HEK293 (cell line): ENCODE results near the gene SLC25A47.
"Not testable (repeated sequence)": the region's sequence is repeated elsewhere in the genome, so short reads cannot be mapped to it uniquely, and the experiment has no call there.

ENCODE experiments used
- MYNN ChIP-seq: fragments of 450-650 bp; formaldehyde crosslinking; IDR thresholded peaks from 2 replicates; pipeline ENCODE4 v1.5.1; 2016; ENCODE audit warnings: missing biosample characterization, missing genetic modification characterization, borderline replicate concordance
- ZNF146 ChIP-seq: fragments of 450-650 bp; formaldehyde crosslinking; IDR thresholded peaks from 2 replicates; pipeline ENCODE4 v1.5.1; 2016; ENCODE audit warnings: missing biosample characterization, missing genetic modification characterization
- ZNF366 ChIP-seq: fragments of 450-650 bp; formaldehyde crosslinking; conservative IDR thresholded peaks from 2 replicates; pipeline ENCODE4 v1.5.1; 2016; ENCODE audit warnings: missing biosample characterization, missing genetic modification characterization
- ZNF530 ChIP-seq: fragments of 450-650 bp; formaldehyde crosslinking; IDR thresholded peaks from 2 replicates; pipeline ENCODE4 v1.5.1; 2016; ENCODE audit warnings: low read depth, missing biosample characterization, missing genetic modification characterization
- ZNF670 ChIP-seq: fragments of 450-650 bp; formaldehyde crosslinking; IDR thresholded peaks from 2 replicates; pipeline ENCODE4 v1.5.1; 2016; ENCODE audit warnings: missing biosample characterization, missing genetic modification characterization, low read depth
- ZNF785 ChIP-seq: fragments of 450-650 bp; formaldehyde crosslinking; IDR thresholded peaks from 2 replicates; pipeline ENCODE4 v1.5.1; 2016; ENCODE audit warnings: missing biosample characterization, missing genetic modification characterization
- ZSCAN5A ChIP-seq: fragments of 450-650 bp; formaldehyde crosslinking; IDR thresholded peaks from 2 replicates; pipeline ENCODE4 v1.5.1; 2016; ENCODE audit warnings: missing biosample characterization, missing genetic modification characterization
- TF ChIP-seq, protein P1 (sequence below): fragments of 450-650 bp; formaldehyde crosslinking; IDR thresholded peaks from 2 replicates; pipeline ENCODE4 v1.5.1; 2016; ENCODE audit warnings: missing biosample characterization, missing genetic modification characterization
- TF ChIP-seq, protein P2 (sequence below): fragments of 450-650 bp; formaldehyde crosslinking; IDR thresholded peaks from 2 replicates; pipeline ENCODE4 v1.5.1; 2016; ENCODE audit warnings: missing biosample characterization, missing genetic modification characterization
- TF ChIP-seq, protein P3 (sequence below): fragments of 450-650 bp; formaldehyde crosslinking; IDR thresholded peaks from 2 replicates; pipeline ENCODE4 v1.5.1; 2016; ENCODE audit warnings: missing biosample characterization, missing genetic modification characterization
- TF ChIP-seq, protein P4 (sequence below): fragments of 450-650 bp; formaldehyde crosslinking; IDR thresholded peaks from 2 replicates; pipeline ENCODE4 v1.5.1; 2017; ENCODE audit warnings: missing biosample characterization, missing genetic modification characterization

- TF ChIP-seq, protein P1, sequence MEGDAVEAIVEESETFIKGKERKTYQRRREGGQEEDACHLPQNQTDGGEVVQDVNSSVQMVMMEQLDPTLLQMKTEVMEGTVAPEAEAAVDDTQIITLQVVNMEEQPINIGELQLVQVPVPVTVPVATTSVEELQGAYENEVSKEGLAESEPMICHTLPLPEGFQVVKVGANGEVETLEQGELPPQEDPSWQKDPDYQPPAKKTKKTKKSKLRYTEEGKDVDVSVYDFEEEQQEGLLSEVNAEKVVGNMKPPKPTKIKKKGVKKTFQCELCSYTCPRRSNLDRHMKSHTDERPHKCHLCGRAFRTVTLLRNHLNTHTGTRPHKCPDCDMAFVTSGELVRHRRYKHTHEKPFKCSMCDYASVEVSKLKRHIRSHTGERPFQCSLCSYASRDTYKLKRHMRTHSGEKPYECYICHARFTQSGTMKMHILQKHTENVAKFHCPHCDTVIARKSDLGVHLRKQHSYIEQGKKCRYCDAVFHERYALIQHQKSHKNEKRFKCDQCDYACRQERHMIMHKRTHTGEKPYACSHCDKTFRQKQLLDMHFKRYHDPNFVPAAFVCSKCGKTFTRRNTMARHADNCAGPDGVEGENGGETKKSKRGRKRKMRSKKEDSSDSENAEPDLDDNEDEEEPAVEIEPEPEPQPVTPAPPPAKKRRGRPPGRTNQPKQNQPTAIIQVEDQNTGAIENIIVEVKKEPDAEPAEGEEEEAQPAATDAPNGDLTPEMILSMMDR = not testable (repeated sequence)
- TF ChIP-seq, protein P2, sequence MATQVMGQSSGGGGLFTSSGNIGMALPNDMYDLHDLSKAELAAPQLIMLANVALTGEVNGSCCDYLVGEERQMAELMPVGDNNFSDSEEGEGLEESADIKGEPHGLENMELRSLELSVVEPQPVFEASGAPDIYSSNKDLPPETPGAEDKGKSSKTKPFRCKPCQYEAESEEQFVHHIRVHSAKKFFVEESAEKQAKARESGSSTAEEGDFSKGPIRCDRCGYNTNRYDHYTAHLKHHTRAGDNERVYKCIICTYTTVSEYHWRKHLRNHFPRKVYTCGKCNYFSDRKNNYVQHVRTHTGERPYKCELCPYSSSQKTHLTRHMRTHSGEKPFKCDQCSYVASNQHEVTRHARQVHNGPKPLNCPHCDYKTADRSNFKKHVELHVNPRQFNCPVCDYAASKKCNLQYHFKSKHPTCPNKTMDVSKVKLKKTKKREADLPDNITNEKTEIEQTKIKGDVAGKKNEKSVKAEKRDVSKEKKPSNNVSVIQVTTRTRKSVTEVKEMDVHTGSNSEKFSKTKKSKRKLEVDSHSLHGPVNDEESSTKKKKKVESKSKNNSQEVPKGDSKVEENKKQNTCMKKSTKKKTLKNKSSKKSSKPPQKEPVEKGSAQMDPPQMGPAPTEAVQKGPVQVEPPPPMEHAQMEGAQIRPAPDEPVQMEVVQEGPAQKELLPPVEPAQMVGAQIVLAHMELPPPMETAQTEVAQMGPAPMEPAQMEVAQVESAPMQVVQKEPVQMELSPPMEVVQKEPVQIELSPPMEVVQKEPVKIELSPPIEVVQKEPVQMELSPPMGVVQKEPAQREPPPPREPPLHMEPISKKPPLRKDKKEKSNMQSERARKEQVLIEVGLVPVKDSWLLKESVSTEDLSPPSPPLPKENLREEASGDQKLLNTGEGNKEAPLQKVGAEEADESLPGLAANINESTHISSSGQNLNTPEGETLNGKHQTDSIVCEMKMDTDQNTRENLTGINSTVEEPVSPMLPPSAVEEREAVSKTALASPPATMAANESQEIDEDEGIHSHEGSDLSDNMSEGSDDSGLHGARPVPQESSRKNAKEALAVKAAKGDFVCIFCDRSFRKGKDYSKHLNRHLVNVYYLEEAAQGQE (tag by site-specific recombination) = not testable (repeated sequence)
- not testable (repeated sequence) for TF ChIP-seq ZNF366; ZNF785 (tag by site-specific recombination); MYNN; ZNF670 (tag by site-specific recombination); ZNF530; ZSCAN5A (tag by site-specific recombination); ZNF146
- TF ChIP-seq, protein P3, sequence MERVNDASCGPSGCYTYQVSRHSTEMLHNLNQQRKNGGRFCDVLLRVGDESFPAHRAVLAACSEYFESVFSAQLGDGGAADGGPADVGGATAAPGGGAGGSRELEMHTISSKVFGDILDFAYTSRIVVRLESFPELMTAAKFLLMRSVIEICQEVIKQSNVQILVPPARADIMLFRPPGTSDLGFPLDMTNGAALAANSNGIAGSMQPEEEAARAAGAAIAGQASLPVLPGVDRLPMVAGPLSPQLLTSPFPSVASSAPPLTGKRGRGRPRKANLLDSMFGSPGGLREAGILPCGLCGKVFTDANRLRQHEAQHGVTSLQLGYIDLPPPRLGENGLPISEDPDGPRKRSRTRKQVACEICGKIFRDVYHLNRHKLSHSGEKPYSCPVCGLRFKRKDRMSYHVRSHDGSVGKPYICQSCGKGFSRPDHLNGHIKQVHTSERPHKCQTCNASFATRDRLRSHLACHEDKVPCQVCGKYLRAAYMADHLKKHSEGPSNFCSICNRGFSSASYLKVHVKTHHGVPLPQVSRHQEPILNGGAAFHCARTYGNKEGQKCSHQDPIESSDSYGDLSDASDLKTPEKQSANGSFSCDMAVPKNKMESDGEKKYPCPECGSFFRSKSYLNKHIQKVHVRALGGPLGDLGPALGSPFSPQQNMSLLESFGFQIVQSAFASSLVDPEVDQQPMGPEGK (tag by site-specific recombination) = not testable (repeated sequence)
- TF ChIP-seq, protein P4, sequence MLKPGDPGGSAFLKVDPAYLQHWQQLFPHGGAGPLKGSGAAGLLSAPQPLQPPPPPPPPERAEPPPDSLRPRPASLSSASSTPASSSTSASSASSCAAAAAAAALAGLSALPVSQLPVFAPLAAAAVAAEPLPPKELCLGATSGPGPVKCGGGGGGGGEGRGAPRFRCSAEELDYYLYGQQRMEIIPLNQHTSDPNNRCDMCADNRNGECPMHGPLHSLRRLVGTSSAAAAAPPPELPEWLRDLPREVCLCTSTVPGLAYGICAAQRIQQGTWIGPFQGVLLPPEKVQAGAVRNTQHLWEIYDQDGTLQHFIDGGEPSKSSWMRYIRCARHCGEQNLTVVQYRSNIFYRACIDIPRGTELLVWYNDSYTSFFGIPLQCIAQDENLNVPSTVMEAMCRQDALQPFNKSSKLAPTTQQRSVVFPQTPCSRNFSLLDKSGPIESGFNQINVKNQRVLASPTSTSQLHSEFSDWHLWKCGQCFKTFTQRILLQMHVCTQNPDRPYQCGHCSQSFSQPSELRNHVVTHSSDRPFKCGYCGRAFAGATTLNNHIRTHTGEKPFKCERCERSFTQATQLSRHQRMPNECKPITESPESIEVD = not testable (repeated sequence)
Observed at GRCh38 chr14:100342826-100343225, 19.7 kb downstream of the SLC25A47 start.
